ENCODE results near the gene UNC5B. TPM values are rescaled to one million over a fixed set of nuclear protein-coding genes. Genes with fewer than 3 reads are reported as not detected.

The UNC5B gene
- total RNA-seq, 4 donors from 2014 or later, result 2.2 to 3.7 (median 3.2) TPM

DNA sequence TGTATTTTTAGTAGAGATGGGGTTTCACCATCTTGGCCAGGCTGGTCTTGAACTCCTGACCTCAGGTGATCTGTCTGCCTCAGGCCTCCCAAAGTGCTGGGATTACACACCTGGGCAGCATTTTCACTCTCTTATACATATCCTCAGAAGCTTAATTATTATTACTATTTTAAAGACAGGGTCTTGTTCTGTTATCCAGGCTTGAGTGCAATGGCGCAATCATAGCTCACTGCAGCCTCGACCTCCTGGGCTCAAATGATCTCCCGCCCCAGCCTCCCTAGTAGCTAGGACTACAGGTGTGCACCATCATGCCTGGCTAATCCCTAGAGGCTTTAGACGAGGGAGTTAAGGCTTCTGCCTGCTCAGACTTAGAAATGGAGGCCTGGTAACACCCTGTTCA, 26.3 kb downstream of the UNC5B start:
- peaks cover 0 to 36% (median 19%) of the 10 kb centered on the region in 3 donors for H3K4me1 ChIP-seq
- no peak for ATAC-seq
- no peaks in the 10 kb centered on the region for H3K9me3 ChIP-seq
- H3K27me3 ChIP-seq, result no peaks in the 10 kb centered on the region
- no peak for TF ChIP-seq EP300 (IDR thresholded peaks at IDR 0.05)
- TF ChIP-seq POLR2A (IDR thresholded peaks at IDR 0.05), result no peak
- TF ChIP-seq, protein P1, sequence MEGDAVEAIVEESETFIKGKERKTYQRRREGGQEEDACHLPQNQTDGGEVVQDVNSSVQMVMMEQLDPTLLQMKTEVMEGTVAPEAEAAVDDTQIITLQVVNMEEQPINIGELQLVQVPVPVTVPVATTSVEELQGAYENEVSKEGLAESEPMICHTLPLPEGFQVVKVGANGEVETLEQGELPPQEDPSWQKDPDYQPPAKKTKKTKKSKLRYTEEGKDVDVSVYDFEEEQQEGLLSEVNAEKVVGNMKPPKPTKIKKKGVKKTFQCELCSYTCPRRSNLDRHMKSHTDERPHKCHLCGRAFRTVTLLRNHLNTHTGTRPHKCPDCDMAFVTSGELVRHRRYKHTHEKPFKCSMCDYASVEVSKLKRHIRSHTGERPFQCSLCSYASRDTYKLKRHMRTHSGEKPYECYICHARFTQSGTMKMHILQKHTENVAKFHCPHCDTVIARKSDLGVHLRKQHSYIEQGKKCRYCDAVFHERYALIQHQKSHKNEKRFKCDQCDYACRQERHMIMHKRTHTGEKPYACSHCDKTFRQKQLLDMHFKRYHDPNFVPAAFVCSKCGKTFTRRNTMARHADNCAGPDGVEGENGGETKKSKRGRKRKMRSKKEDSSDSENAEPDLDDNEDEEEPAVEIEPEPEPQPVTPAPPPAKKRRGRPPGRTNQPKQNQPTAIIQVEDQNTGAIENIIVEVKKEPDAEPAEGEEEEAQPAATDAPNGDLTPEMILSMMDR (IDR thresholded peaks at IDR 0.05), result no peak
- no peak for TF ChIP-seq POLR2AphosphoS5 (IDR thresholded peaks at IDR 0.05)
- H3K36me3 ChIP-seq, result no peaks in the 10 kb centered on the region
- H3K27ac ChIP-seq, result no peak overlapping the region
- H3K4me3 ChIP-seq, result no peak overlapping the region
- WGBS, 2 donors (ENCODE audit: low coverage in 1 of 2), result 100% methylated on average over 1 of the region's 4 CpGs; no CpG with 5 or more reads in 1 of the 2 donors

DNA sequence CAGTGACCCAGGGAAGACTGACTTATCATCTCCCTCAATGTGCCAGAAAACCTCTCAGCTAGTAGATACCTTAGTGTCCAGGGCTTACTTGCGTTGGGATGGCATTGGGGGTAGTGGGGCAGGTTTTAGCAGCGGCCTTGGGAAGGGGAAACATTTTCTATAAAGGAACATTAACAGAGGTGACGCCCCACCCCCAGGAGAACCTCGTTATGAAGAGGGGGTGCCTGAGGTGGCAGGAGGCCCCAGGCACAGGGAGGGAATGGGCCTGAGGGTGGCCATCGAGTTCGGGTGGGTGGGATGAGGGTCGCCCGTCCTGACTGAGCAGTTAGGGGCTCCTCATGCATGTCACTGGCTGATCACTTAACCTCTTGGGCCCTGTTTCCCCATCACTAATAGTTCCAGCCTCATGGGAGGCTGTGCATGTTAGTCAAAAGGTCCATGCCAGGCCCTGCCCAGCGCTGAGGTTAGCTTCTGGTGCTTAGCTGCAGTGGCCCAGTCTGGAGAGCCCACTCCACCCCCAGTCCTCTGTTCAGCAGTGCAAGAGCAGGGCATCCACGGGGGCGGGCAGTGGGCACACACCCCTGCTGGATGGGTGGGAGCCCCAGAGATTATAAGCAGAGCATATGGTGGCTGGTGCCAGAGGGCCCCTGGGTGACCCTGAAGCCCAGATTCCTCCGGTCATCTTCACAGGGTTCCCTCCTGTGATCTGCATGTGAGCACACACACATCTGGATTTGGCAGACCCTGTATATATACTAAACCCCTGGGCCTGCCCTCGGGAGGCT, 27.0 kb downstream of the UNC5B start:
- Histone ChIP-seq H3K9me3 (no peaks in the 10 kb centered on the region), H3K27ac (no peak overlapping the region), H3K36me3 (no peaks in the 10 kb centered on the region), H3K27me3 (no peaks in the 10 kb centered on the region), H3K4me3 (no peak overlapping the region), H3K4me1 (peaks cover 0 to 43% (median 25%) of the 10 kb centered on the region in 3 donors)
- no CpG with 5 or more reads among the region's 13 CpGs for WGBS, 2 donors (ENCODE audit: low coverage in 1 of 2)
- TF ChIP-seq EP300 (IDR thresholded peaks at IDR 0.05) (no peak), POLR2AphosphoS5 (IDR thresholded peaks at IDR 0.05) (no peak), POLR2A (IDR thresholded peaks at IDR 0.05) (no peak)
- TF ChIP-seq, protein P1 (IDR thresholded peaks at IDR 0.05), result no peak
- no peak for ATAC-seq

DNA sequence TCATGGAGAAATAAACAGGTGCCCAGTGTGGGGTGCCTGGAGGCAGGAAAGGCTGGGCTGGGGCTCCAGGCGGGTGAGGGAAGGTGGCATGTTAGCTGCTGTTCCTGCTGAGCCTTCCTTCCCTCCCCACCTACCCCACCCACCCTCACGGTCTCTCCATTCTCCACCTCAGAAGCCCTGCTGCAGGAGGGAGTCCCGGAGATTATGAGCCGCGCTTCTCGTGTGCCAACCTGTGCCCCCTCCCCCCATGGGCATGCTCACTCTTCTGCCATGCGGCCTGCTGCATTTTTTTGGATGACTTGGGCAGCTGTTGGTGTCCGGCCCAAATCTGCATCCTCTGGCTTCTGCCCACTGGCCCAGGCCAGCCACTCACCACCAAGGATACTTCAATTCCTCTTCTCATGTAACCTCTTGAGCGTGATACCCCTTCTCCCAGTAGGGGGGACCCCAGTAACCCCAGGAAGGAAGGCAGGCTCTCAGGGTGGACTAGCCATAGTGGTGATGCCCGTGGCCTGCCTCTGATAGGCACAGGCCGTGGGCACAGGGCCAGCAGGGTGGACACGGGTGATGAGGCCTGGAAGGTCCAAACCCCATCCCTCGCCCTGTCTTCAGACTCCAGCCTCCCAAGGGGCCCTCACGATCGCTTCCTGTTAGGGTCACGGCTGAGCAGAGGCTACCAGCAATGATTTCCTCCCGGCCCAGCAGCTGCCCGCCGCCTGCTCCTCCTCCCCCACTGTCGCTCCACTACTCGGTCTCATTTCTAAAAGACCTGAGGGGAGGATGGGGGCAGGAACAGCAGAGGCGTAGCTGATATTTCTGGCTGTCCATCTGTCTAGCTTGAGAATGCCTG, 27.8 kb downstream of the UNC5B start:
- H3K27ac ChIP-seq, result no peak overlapping the region
- H3K4me1 ChIP-seq, result peaks cover 0 to 44% (median 25%) of the 10 kb centered on the region in 3 donors
- H3K4me3 ChIP-seq, result no peak overlapping the region
- TF ChIP-seq, protein P1 (IDR thresholded peaks at IDR 0.05), result no peak
- TF ChIP-seq POLR2AphosphoS5 (IDR thresholded peaks at IDR 0.05) (no peak), EP300 (IDR thresholded peaks at IDR 0.05) (no peak), POLR2A (IDR thresholded peaks at IDR 0.05) (no peak)
- no peaks in the 10 kb centered on the region for H3K9me3 ChIP-seq
- H3K27me3 ChIP-seq, result no peaks in the 10 kb centered on the region
- H3K36me3 ChIP-seq, result no peaks in the 10 kb centered on the region
- no peak for ATAC-seq
- WGBS, 2 donors (ENCODE audit: low coverage in 1 of 2), result 73 to 84% methylated on average over 3 to 11 of the region's 22 CpGs

DNA sequence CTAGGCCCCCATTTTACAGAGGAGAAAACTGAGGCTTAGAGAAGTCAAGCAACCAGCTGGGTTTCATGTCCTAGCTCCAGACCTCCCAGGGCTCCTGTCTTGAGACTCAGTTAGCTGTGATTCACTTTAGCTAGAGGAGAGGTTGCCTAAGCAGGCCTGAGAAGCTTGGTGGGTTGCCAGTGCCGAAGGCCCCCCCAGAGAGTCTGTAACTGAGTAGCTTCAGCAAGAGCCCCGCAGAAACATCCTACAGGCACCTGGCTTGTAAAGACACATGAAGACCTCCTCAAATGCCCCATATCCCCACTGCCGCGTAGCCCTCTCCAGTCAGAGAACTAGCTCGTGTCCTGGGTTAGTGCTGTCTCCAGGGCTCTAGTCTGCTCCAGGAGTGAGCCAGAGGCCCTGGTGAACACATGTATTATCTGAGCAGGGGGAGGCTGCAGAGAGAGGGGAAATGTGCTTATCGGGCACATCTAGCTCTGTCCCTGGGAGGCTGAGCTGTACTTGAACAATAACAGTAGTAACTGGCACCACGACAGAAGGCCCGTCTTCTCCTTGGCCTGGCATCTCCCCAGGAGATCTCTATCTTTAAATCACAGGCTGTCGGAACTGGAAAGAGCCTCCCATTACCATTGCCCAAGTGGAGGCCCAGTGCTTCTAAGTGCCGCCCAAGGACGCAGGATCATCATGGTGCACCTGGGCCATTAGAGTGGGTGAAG, 28.9 kb downstream of the UNC5B start:
- TF ChIP-seq POLR2A (IDR thresholded peaks at IDR 0.05), result no peak
- TF ChIP-seq EP300 (IDR thresholded peaks at IDR 0.05), result no peak
- no peak for TF ChIP-seq POLR2AphosphoS5 (IDR thresholded peaks at IDR 0.05)
- TF ChIP-seq, protein P1 (IDR thresholded peaks at IDR 0.05), result no peak
- no peaks in the 10 kb centered on the region for H3K36me3 ChIP-seq
- H3K4me3 ChIP-seq, result no peak overlapping the region
- H3K27me3 ChIP-seq, result no peaks in the 10 kb centered on the region
- WGBS, 2 donors (ENCODE audit: low coverage in 1 of 2), result 40 to 60% methylated on average over 1 to 3 of the region's 11 CpGs
- no peak overlapping the region for H3K27ac ChIP-seq
- peaks cover 0 to 49% (median 25%) of the 10 kb centered on the region in 3 donors for H3K4me1 ChIP-seq
- no peaks in the 10 kb centered on the region for H3K9me3 ChIP-seq
- no peak for ATAC-seq

Data from gastroesophageal sphincter (tissue), 4 donors.